Caki2 (cell line): ENCODE data around the gene CHSY1. TPM values are rescaled to one million over a fixed set of nuclear protein-coding genes. Genes with fewer than 3 reads are reported as not detected.

Source experiments
- DNase-seq: peaks from one replicate; pipeline ENCODE4 v3.0.0-alpha.2; 2015; ENCODE audit warnings: low read depth
- in situ Hi-C: cut with HindIII; loops from 2 replicates; pipeline ENCODE4 v1.10.0; 2016; ENCODE audit warnings: low sequenced_read_pairs, low pct_unique_long_range_greater_than_20kb, mixed read lengths
- total RNA-seq: library from RNA; depleted of rRNA; stranded (reverse); fragments of >200 nt; shearing (Covaris generic); gene quantifications from 2 replicates; pipeline ENCODE4 v1.2.3, GENCODE V29; 2014; ENCODE audit warnings: low replicate concordance

CHSY1 gene
- total RNA-seq, 1 experiment from 2014 or later: 7.2 TPM

- no peak for DNase-seq
- in situ Hi-C loops: no loop called here
These were observed 102.8 kb downstream of the CHSY1 start for GRCh38 chr15:101148881-101149664.

GRCh38 chr15:101148166-101148880 lies 103.5 kb downstream of the CHSY1 start:
- in situ Hi-C loops: no loop called here
- no peak for DNase-seq

GRCh38 chr15:101147181-101147580 lies 104.7 kb downstream of the CHSY1 start:
- in situ Hi-C loops: no loop called here
- no peak for DNase-seq

GRCh38 chr15:101146118-101146702 lies 105.6 kb downstream of the CHSY1 start:
- no peak for DNase-seq
- in situ Hi-C loops: no loop called here

GRCh38 chr15:101145362-101145761 lies 106.5 kb downstream of the CHSY1 start:
- in situ Hi-C loops: no loop called here
- no peak for DNase-seq

GRCh38 chr15:101143321-101143720 lies 108.5 kb downstream of the CHSY1 start:
- in situ Hi-C loops: no loop called here
- no peak for DNase-seq

GRCh38 chr15:101142711-101143110 lies 109.1 kb downstream of the CHSY1 start:
- in situ Hi-C loops: no loop called here
- DNase-seq: no peak

GRCh38 chr15:101141926-101142527 lies 109.8 kb downstream of the CHSY1 start:
- no peak for DNase-seq
- in situ Hi-C loops: no loop called here

- no peak for DNase-seq
- in situ Hi-C loops: no loop called here
These were observed 111.2 kb downstream of the CHSY1 start for GRCh38 chr15:101140697-101141065.

GRCh38 chr15:101139986-101140696 lies 111.7 kb downstream of the CHSY1 start:
- in situ Hi-C loops: no loop called here
- DNase-seq: no peak

GRCh38 chr15:101138913-101139880 lies 112.7 kb downstream of the CHSY1 start:
- no peak for DNase-seq
- in situ Hi-C loops: no loop called here

- in situ Hi-C loops: no loop called here
- no peak for DNase-seq
These were observed 113.7 kb downstream of the CHSY1 start for GRCh38 chr15:101138086-101138660.

- in situ Hi-C loops: no loop called here
- DNase-seq: no peak
These were observed 114.4 kb downstream of the CHSY1 start for GRCh38 chr15:101137312-101137940.

- in situ Hi-C loops: no loop called here
- DNase-seq: no peak
These were observed 115.2 kb downstream of the CHSY1 start for GRCh38 chr15:101136381-101137268.

- in situ Hi-C loops: no loop called here
- no peak for DNase-seq
These were observed 116.2 kb downstream of the CHSY1 start for GRCh38 chr15:101135532-101136166.
